Measurements from ENCODE around the gene PTPRJ.

Gene PTPRJ

GRCh38 chr11:48162885-48163268 is 182.5 kb downstream of the PTPRJ start:
- Histone ChIP-seq H3K79me2 (ENCODE audit: insufficient read depth, low read length) (no peaks in the 10 kb centered on the region), H3K9me3 (ENCODE audit: insufficient read depth, low read depth, low read length) (no peaks in the 10 kb centered on the region), H3K4me3 (ENCODE audit: low read length, poor library complexity, severe bottlenecking) (no peak overlapping the region), H4K20me1 (ENCODE audit: insufficient read depth, low read length, poor library complexity, severe bottlenecking) (no peaks in the 10 kb centered on the region), H3K9ac (ENCODE audit: low read depth, low read length, poor library complexity, severe bottlenecking) (no peak overlapping the region), H2AFZ (ENCODE audit: low read length) (no peak overlapping the region), H3K36me3 (ENCODE audit: insufficient read depth, low read length) (no peaks in the 10 kb centered on the region), H3K4me1 (ENCODE audit: insufficient read depth, low read length, poor library complexity, severe bottlenecking) (no peaks in the 10 kb centered on the region), H3K4me2 (ENCODE audit: low read depth, low read length, poor library complexity, severe bottlenecking) (no peak overlapping the region), H3K27me3 (ENCODE audit: insufficient read depth, low read length, poor library complexity, severe bottlenecking) (no peaks in the 10 kb centered on the region), H3F3A (ENCODE audit: low read depth) (no peaks in the 10 kb centered on the region), H3K9me2 (replicated peaks; ENCODE audit: low read depth, low read length) (no peaks in the 10 kb centered on the region)
- TF ChIP-seq EZH2phosphoT487 (IDR thresholded peaks at IDR 0.05; ENCODE audit: borderline replicate concordance), result no peak

- no peak for TF ChIP-seq CTCF (conservative IDR thresholded peaks at IDR 0.05; ENCODE audit: low read length)
- TF ChIP-seq EZH2phosphoT487 (IDR thresholded peaks at IDR 0.05; ENCODE audit: borderline replicate concordance), result no peak
- Histone ChIP-seq H4K20me1 (ENCODE audit: insufficient read depth, low read length, poor library complexity, severe bottlenecking) (no peaks in the 10 kb centered on the region), H3K27me3 (ENCODE audit: insufficient read depth, low read length, poor library complexity, severe bottlenecking) (no peaks in the 10 kb centered on the region), H3K9ac (ENCODE audit: low read depth, low read length, poor library complexity, severe bottlenecking) (no peak overlapping the region), H3K9me2 (replicated peaks; ENCODE audit: low read depth, low read length) (no peaks in the 10 kb centered on the region), H2AFZ (ENCODE audit: low read length) (no peak overlapping the region), H3K79me2 (ENCODE audit: insufficient read depth, low read length) (no peaks in the 10 kb centered on the region), H3F3A (ENCODE audit: low read depth) (no peaks in the 10 kb centered on the region), H3K4me1 (ENCODE audit: insufficient read depth, low read length, poor library complexity, severe bottlenecking) (no peaks in the 10 kb centered on the region), H3K36me3 (ENCODE audit: insufficient read depth, low read length) (no peaks in the 10 kb centered on the region), H3K9me3 (ENCODE audit: insufficient read depth, low read depth, low read length) (no peaks in the 10 kb centered on the region), H3K4me3 (ENCODE audit: low read length, poor library complexity, severe bottlenecking) (no peak overlapping the region), H3K4me2 (ENCODE audit: low read depth, low read length, poor library complexity, severe bottlenecking) (no peak overlapping the region)
Measured at GRCh38 chr11:48163360-48164100, 183.2 kb downstream of the PTPRJ start.

GRCh38 chr11:48164836-48165235 is 184.5 kb downstream of the PTPRJ start:
- Histone ChIP-seq H3K9me2 (replicated peaks; ENCODE audit: low read depth, low read length) (no peaks in the 10 kb centered on the region), H3K4me3 (ENCODE audit: low read length, poor library complexity, severe bottlenecking) (no peak overlapping the region), H3F3A (ENCODE audit: low read depth) (no peaks in the 10 kb centered on the region), H3K9me3 (ENCODE audit: insufficient read depth, low read depth, low read length) (no peaks in the 10 kb centered on the region), H2AFZ (ENCODE audit: low read length) (no peak overlapping the region), H3K27me3 (ENCODE audit: insufficient read depth, low read length, poor library complexity, severe bottlenecking) (no peaks in the 10 kb centered on the region), H4K20me1 (ENCODE audit: insufficient read depth, low read length, poor library complexity, severe bottlenecking) (no peaks in the 10 kb centered on the region), H3K79me2 (ENCODE audit: insufficient read depth, low read length) (no peaks in the 10 kb centered on the region), H3K36me3 (ENCODE audit: insufficient read depth, low read length) (no peaks in the 10 kb centered on the region), H3K4me2 (ENCODE audit: low read depth, low read length, poor library complexity, severe bottlenecking) (no peak overlapping the region), H3K9ac (ENCODE audit: low read depth, low read length, poor library complexity, severe bottlenecking) (no peak overlapping the region), H3K4me1 (ENCODE audit: insufficient read depth, low read length, poor library complexity, severe bottlenecking) (no peaks in the 10 kb centered on the region)
- TF ChIP-seq CTCF (conservative IDR thresholded peaks at IDR 0.05; ENCODE audit: low read length) (no peak), EZH2phosphoT487 (IDR thresholded peaks at IDR 0.05; ENCODE audit: borderline replicate concordance) (no peak)

GRCh38 chr11:48165426-48165825 is 185.1 kb downstream of the PTPRJ start:
- H4K20me1 ChIP-seq (ENCODE audit: insufficient read depth, low read length, poor library complexity, severe bottlenecking), result no peaks in the 10 kb centered on the region
- H2AFZ ChIP-seq (ENCODE audit: low read length), result no peak overlapping the region
- no peaks in the 10 kb centered on the region for H3K9me2 ChIP-seq (replicated peaks; ENCODE audit: low read depth, low read length)
- no peak overlapping the region for H3K4me3 ChIP-seq (ENCODE audit: low read length, poor library complexity, severe bottlenecking)
- H3K79me2 ChIP-seq (ENCODE audit: insufficient read depth, low read length), result no peaks in the 10 kb centered on the region
- no peaks in the 10 kb centered on the region for H3K4me1 ChIP-seq (ENCODE audit: insufficient read depth, low read length, poor library complexity, severe bottlenecking)
- H3F3A ChIP-seq (ENCODE audit: low read depth), result no peaks in the 10 kb centered on the region
- no peak for TF ChIP-seq EZH2phosphoT487 (IDR thresholded peaks at IDR 0.05; ENCODE audit: borderline replicate concordance)
- TF ChIP-seq CTCF (conservative IDR thresholded peaks at IDR 0.05; ENCODE audit: low read length), result no peak
- no peak overlapping the region for H3K4me2 ChIP-seq (ENCODE audit: low read depth, low read length, poor library complexity, severe bottlenecking)
- H3K27me3 ChIP-seq (ENCODE audit: insufficient read depth, low read length, poor library complexity, severe bottlenecking), result no peaks in the 10 kb centered on the region
- H3K9me3 ChIP-seq (ENCODE audit: insufficient read depth, low read depth, low read length), result no peaks in the 10 kb centered on the region
- H3K9ac ChIP-seq (ENCODE audit: low read depth, low read length, poor library complexity, severe bottlenecking), result no peak overlapping the region
- H3K36me3 ChIP-seq (ENCODE audit: insufficient read depth, low read length), result no peaks in the 10 kb centered on the region

All from Loucy (cell line).